GM12878 (cell line): Measurements from ENCODE around the gene PPP2R3A. TPM values are rescaled to one million over a fixed set of nuclear protein-coding genes. Genes with fewer than 3 reads are reported as not detected.
A peak's percentile ranks its signal among the peaks of the same experiment; 100 is the strongest.

Experiments
- ATAC-seq: fragments of 200-7000 bp; cut with Tn5 transposase; 3 replicates; pipeline ENCODE4 v1.9.1; 2020; ENCODE audit warnings: mild to moderate bottlenecking, moderate library complexity
- BruUV-seq: library from RNA; stranded (reverse); fragments of 400-500 nt; replicated peaks from 2 replicates; lab custom pipeline; 2021; lab: Mats Ljungman, UMichigan
- CTCF ChIA-PET: fragments of 300-600 bp; sonication (Branson Sonifier 250); formaldehyde crosslinking; extraction: SDS; loops from one replicate; lab custom pipeline; 2021; ENCODE audit warnings: inconsistent platforms; lab: Yijun Ruan, JAX
- POLR2A ChIA-PET: fragments of 350-600 bp; formaldehyde crosslinking; extraction: SDS; loops from one replicate; lab custom pipeline; 2021; ENCODE audit warnings: inconsistent platforms; lab: Charles Lee
- RAD21 ChIA-PET: fragments of 300-600 bp; sonication (Branson Sonifier 250); formaldehyde crosslinking; loops from one replicate; lab custom pipeline; 2023; ENCODE audit warnings: antibody characterized with exemption; ENCODE audit not compliant: unreplicated experiment; lab: Charles Lee
- SMC1A ChIA-PET: fragments of 300-600 bp; sonication (Branson Sonifier 250); formaldehyde crosslinking; loops from one replicate; lab custom pipeline; 2023; ENCODE audit not compliant: unreplicated experiment, uncharacterized antibody; lab: Charles Lee
- DNase-seq: peaks from one replicate; pipeline ENCODE4 v3.0.0-alpha.2; 2011; ENCODE audit warnings: low read depth, low spot score
- FAIRE-seq: peaks from 3 replicates; lab custom pipeline; 2011; peaks lifted over from hg19 to GRCh38; lab: Jason Lieb, UNC
- H2AFZ ChIP-seq: 2 replicates; pipeline ENCODE4 v1.6.0; 2011; ENCODE audit warnings: low read depth, low read length, control low read depth; ENCODE audit not compliant: control insufficient read depth
- H3K27ac ChIP-seq: 2 replicates; pipeline ENCODE4 v1.5.1; 2011; ENCODE audit warnings: control low read depth; ENCODE audit not compliant: control insufficient read depth, insufficient read depth
- H3K27me3 ChIP-seq, 2 experiments: replicated peaks in 1 of 2; 2 replicates each; pipeline versions ENCODE4 v1.6.0 to v1.6.1; 2011; ENCODE audit warnings: low read length in 1 of 2; ENCODE audit not compliant: control insufficient read depth in 2 of 2, insufficient read depth in 2 of 2
- H3K36me3 ChIP-seq, 2 experiments: 2 replicates each; pipeline ENCODE4 v1.5.1; 2011; ENCODE audit warnings: low read length in 1 of 2; ENCODE audit not compliant: control insufficient read depth in 2 of 2, insufficient read depth in 2 of 2
- H3K4me1 ChIP-seq: 2 replicates; pipeline ENCODE4 v1.6.1; 2011; ENCODE audit warnings: mild to moderate bottlenecking, low read length, moderate library complexity, mixed read lengths; ENCODE audit not compliant: control insufficient read depth, insufficient read depth
- H3K4me2 ChIP-seq: 2 replicates; pipeline ENCODE4 v1.6.0; 2011; ENCODE audit warnings: control low read depth; ENCODE audit not compliant: control insufficient read depth, insufficient read depth
- H3K4me3 ChIP-seq: fragments of 200-600 bp; sonication (generic); 2 replicates; pipeline ENCODE4 v1.5.1; 2016
- H3K79me2 ChIP-seq: 2 replicates; pipeline ENCODE4 v1.6.0; 2011; ENCODE audit warnings: low read length; ENCODE audit not compliant: control insufficient read depth, insufficient read depth
- H3K9ac ChIP-seq: 2 replicates; pipeline ENCODE4 v1.8.0; 2011; ENCODE audit warnings: low read length, control low read depth, mixed read lengths; ENCODE audit not compliant: control insufficient read depth, insufficient read depth
- H3K9me3 ChIP-seq: replicated peaks from 3 replicates; pipeline ENCODE4 v1.5.1; 2011; ENCODE audit warnings: mild to moderate bottlenecking, low read length; ENCODE audit not compliant: control insufficient read depth, insufficient read depth
- H4K20me1 ChIP-seq: 2 replicates; pipeline ENCODE4 v1.6.0; 2011; ENCODE audit not compliant: control insufficient read depth, insufficient read depth
- BRCA1 ChIP-seq: IDR thresholded peaks from 2 replicates; pipeline ENCODE4 v1.6.1; 2011; ENCODE audit warnings: low read depth, low read length, improper control_type of control experiment
- CBFB ChIP-seq: IDR thresholded peaks from 2 replicates; pipeline ENCODE4 v1.6.1; 2016; ENCODE audit warnings: antibody characterized with exemption, low read depth
- CBX5 ChIP-seq: sonication (generic); IDR thresholded peaks from 2 replicates; pipeline ENCODE4 v1.6.1; 2016; ENCODE audit warnings: low read depth, moderate library complexity, mild to moderate bottlenecking, inconsistent platforms
- CTCF ChIP-seq, 3 experiments: IDR thresholded peaks in 2 of 3; conservative IDR thresholded peaks in 1 of 3; 2 replicates each; pipeline ENCODE4 v1.5.1; 2011; ENCODE audit warnings: low read depth in 3 of 3, low read length in 3 of 3, mild to moderate bottlenecking in 3 of 3, control low read depth in 2 of 3, moderate library complexity in 2 of 3, inconsistent platforms in 1 of 3, mixed read lengths in 1 of 3; ENCODE audit not compliant: control insufficient read depth in 2 of 3, insufficient read depth in 1 of 3; ENCODE audit errors: extremely low read depth in 1 of 3
- ESRRA ChIP-seq: IDR thresholded peaks from 2 replicates; pipeline ENCODE4 v1.6.1; 2012; ENCODE audit warnings: mild to moderate bottlenecking, low read length, improper control_type of control experiment
- EZH2 ChIP-seq: IDR thresholded peaks from 2 replicates; pipeline ENCODE4 v1.6.1; 2012; ENCODE audit warnings: low read depth, mild to moderate bottlenecking, control low read depth, inconsistent platforms, low read length, borderline replicate concordance; ENCODE audit not compliant: control insufficient read depth
- HSF1 ChIP-seq: fragments of 150-350 bp; IDR thresholded peaks from 2 replicates; pipeline ENCODE4 v1.6.1; 2014; ENCODE audit warnings: mild to moderate bottlenecking, low read depth, low read length
- NBN ChIP-seq: fragments of 450-650 bp; IDR thresholded peaks from 2 replicates; pipeline ENCODE4 v1.6.1; 2016
- SIX5 ChIP-seq: IDR thresholded peaks from 2 replicates; pipeline ENCODE4 v1.6.1; 2011; ENCODE audit warnings: mild to moderate bottlenecking, low read depth, low read length, moderate library complexity; ENCODE audit not compliant: severe bottlenecking
- SPI1 ChIP-seq: IDR thresholded peaks from 2 replicates; pipeline ENCODE4 v1.6.1; 2011; ENCODE audit warnings: low read depth, mild to moderate bottlenecking, low read length, moderate library complexity, borderline replicate concordance; ENCODE audit not compliant: insufficient read depth
- STAT3 ChIP-seq: IDR thresholded peaks from 2 replicates; pipeline ENCODE4 v1.6.1; 2011; ENCODE audit warnings: low read depth, low read length, improper control_type of control experiment
- TAF1 ChIP-seq: IDR thresholded peaks from 2 replicates; pipeline ENCODE4 v1.6.1; 2011; ENCODE audit warnings: mild to moderate bottlenecking, low read depth, low read length, borderline replicate concordance
- TCF12 ChIP-seq: IDR thresholded peaks from 2 replicates; pipeline ENCODE4 v1.6.1; 2011; ENCODE audit warnings: low read depth, mild to moderate bottlenecking, low read length
- ZZZ3 ChIP-seq: IDR thresholded peaks from 2 replicates; pipeline ENCODE4 v1.6.1; 2011; ENCODE audit warnings: low read depth; ENCODE audit not compliant: control insufficient read depth, insufficient read length
- WGBS: methylation state at CpG from one replicate; pipeline ENCODE4 v1.1.6; 2016; ENCODE audit warnings: low lambda C conversion rate; ENCODE audit not compliant: insufficient replicate concordance, insufficient coverage; ENCODE audit errors: missing lambda C conversion rate; 5-methylcytosine and 5-hydroxymethylcytosine counted together
- in situ Hi-C: fragments of 300-500 bp; cut with MboI; formaldehyde crosslinking; loops from 9 replicates; pipeline ENCODE4 v1.14.3; 2018; ENCODE audit warnings: mixed read lengths
- intact Hi-C: fragments of 100-400 bp; cut with micrococcal nuclease; formaldehyde crosslinking; loops from one replicate; pipeline ENCODE4 v1.14.2; 2022; ENCODE audit not compliant: unreplicated experiment
- polyA plus RNA-seq, 11 experiments: library from polyadenylated mRNA; depleted of rRNA in 4 of 11; unstranded in 6 of 11; stranded (reverse) in 5 of 11; fragments of >200 nt; fragmentation: Nextera tagmentation in 4 of 11; fragmentation: Illumina TruSeq in 1 of 11; extraction: Ambion mirVana in 4 of 11; extraction: Trizol in 1 of 11; gene quantifications; 1 replicate in 1 of 11; 2 replicates in 10 of 11; pipeline versions ENCODE4 v1.2.1 to v1.2.3, GENCODE V29; 2011 to 2016; ENCODE audit warnings: inconsistent platforms in 2 of 11, missing spikeins in 2 of 11, low read depth in 1 of 11
- total RNA-seq, 4 experiments: library from RNA; depleted of rRNA in 3 of 4; stranded (reverse); fragments of >200 nt in 3 of 4; fragmentation: Illumina TruSeq in 1 of 4; extraction: Trizol in 1 of 4; gene quantifications; 2 replicates each; pipeline versions ENCODE4 v1.2.1 to v1.2.3, GENCODE V29; 2013 to 2021

Gene PPP2R3A
- total and polyA plus RNA-seq, 10 of the 15 experiments (the other 5 are each of a cell fraction or from before 2014, with no cell fraction given) = under 0.01 to 0.16 (median 0.06) TPM; not detected in 5

GRCh38 chr3:136189859-136190617 is 224.5 kb downstream of the PPP2R3A start:
- BruUV-seq = no TSS peak
- ATAC-seq = no peak
- Histone ChIP-seq H3K9ac (no peak overlapping the region), H4K20me1 (peaks cover 18% of the 10 kb centered on the region), H3K9me3 (no peaks in the 10 kb centered on the region; the same call in 2 of the 3 replicates), H3K4me2 (peak overlapping the region; percentile 50; the same call in 1 of the 2 replicates), H3K4me1 (peaks cover 4% of the 10 kb centered on the region; the same call in 1 of the 2 replicates), H3K27me3 (no peaks in the 10 kb centered on the region), H3K79me2 (peaks cover 100% of the 10 kb centered on the region), H3K4me3 (peak overlapping the region; percentile 83; the same call in 1 of the 2 replicates), H3K36me3 (peaks cover 0 to 2% of the 10 kb centered on the region in 2 experiments; a peak in 1 of 4 replicates), H2AFZ (no peak overlapping the region), H3K27ac (no peak overlapping the region)
- CTCF ChIA-PET = interaction anchor here (0.9 to 1.2 kb wide), 4 partner anchors 113 to 824 kb away, joined by 3 to 4 read pairs (median 3); no protein-coding TSS in a partner anchor
- in situ Hi-C loops = loop anchor here (5.0 kb wide), 1 partner anchor 557 kb away; no protein-coding TSS in a partner anchor
- intact Hi-C loops = loop anchor here (5.0 to 10.0 kb wide), 3 partner anchors 113 to 825 kb away; no protein-coding TSS in a partner anchor
- SMC1A ChIA-PET = interaction anchor here (1.0 to 1.5 kb wide), 4 partner anchors 17 to 110 kb away, joined by 3 to 4 read pairs (median 3); no protein-coding TSS in a partner anchor
- 90% methylated on average over 11 of the region's 11 CpGs for WGBS
- TF ChIP-seq CBX5 (no peak), TAF1 (no peak), CBFB (no peak), ESRRA (no peak), ZZZ3 (no peak), TCF12 (no peak), NBN (no peak), SIX5 (no peak), HSF1 (no peak), STAT3 (no peak), CTCF (IDR thresholded peaks at IDR 0.05 in 2 of 3, conservative IDR thresholded peaks at IDR 0.05 in 1 of 3; ENCODE audit: control insufficient read depth in 2 of 3, extremely low read depth in 1 of 3, insufficient read depth in 1 of 3, low read depth in 3 of 3, low read length in 3 of 3) (no peak), EZH2 (no peak), BRCA1 (no peak), SPI1 (no peak)
- POLR2A ChIA-PET = interaction anchor here (0.7 to 1.4 kb wide), 2 partner anchors 9 to 14 kb away, joined by 3 to 4 read pairs; no protein-coding TSS in a partner anchor
- no peak for DNase-seq
- RAD21 ChIA-PET = interaction anchor here (1.1 to 1.6 kb wide), 2 partner anchors 61 to 562 kb away, joined by 3 to 4 read pairs; partner anchors contain the start of gene STAG1
- no peak for FAIRE-seq
